22Rv1 (cell line): ENCODE measurements around the gene SMAD6.

ENCODE experiments used
- H3K27ac ChIP-seq: fragments of 450-650 bp; 2 replicates; pipeline ENCODE4 v1.5.1; 2017
- CTCF ChIP-seq: fragments of 450-650 bp; IDR thresholded peaks from 2 replicates; pipeline ENCODE4 v1.5.1; 2017; ENCODE audit warnings: mild to moderate bottlenecking
- ZFX ChIP-seq: fragments of 450-650 bp; IDR thresholded peaks from 2 replicates; pipeline ENCODE4 v1.6.1; 2017; ENCODE audit warnings: antibody characterized with exemption, borderline replicate concordance

Gene SMAD6

GRCh38 chr15:66766282-66767230 lies 64.5 kb downstream of the SMAD6 start:
- peak overlapping the region; percentile 85 for H3K27ac ChIP-seq
- TF ChIP-seq ZFX (no peak), CTCF (no peak)

GRCh38 chr15:66767240-66767659 lies 65.2 kb downstream of the SMAD6 start:
- TF ChIP-seq CTCF (no peak), ZFX (no peak)
- peak overlapping the region; percentile 85 for H3K27ac ChIP-seq

DNA sequence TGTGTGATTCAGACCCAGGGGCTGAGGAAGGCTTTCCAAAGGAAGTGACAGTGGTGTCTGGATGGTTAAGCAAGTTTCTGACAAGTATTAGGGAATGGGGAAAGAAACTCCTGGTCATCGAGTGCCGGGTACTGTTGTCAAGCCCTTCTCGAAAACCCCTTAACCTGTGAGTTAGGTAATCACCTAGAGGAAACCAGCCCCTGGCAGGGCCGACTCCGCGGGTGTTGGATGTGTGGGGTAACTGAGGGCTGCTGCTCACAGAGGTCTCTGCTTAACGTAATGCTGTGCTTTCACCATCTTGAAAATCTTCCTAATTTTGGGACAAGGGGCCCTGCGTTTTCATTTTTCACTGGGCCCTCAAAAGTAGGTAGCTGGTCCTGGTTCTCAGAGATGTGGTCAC lies 67.0 kb downstream of the SMAD6 start:
- no peak overlapping the region for H3K27ac ChIP-seq
- TF ChIP-seq ZFX, result no peak
- no peak for TF ChIP-seq CTCF

- peak overlapping the region; percentile 55 for H3K27ac ChIP-seq
- TF ChIP-seq ZFX, result no peak
- TF ChIP-seq CTCF, result no peak
These were observed 68.7 kb downstream of the SMAD6 start for GRCh38 chr15:66770518-66771350.

- peak overlapping the region; percentile 55 for H3K27ac ChIP-seq
- TF ChIP-seq ZFX, result no peak
- TF ChIP-seq CTCF, result no peak
These were observed 69.3 kb downstream of the SMAD6 start for GRCh38 chr15:66771351-66771650.

GRCh38 chr15:66772604-66773128 lies 70.6 kb downstream of the SMAD6 start:
- TF ChIP-seq CTCF, result no peak
- TF ChIP-seq ZFX, result no peak
- no peak overlapping the region for H3K27ac ChIP-seq
